Non-pigmented ciliary epithelial cell (primary cell): ENCODE results near the gene PIK3R1.

Source experiments
- DNase-seq: peaks from one replicate; pipeline ENCODE4 v3.0.0-alpha.2; 2010; ENCODE audit warnings: low read depth

PIK3R1 gene

GRCh38 chr5:68215208-68215897 lies at the start of gene PIK3R1:
Gene PIK3R1, plus strand, starts transcription at chr5:68215756. Its CDS starts 10,920 bp downstream, at chr5:68226676.
- peak; percentile 54 for DNase-seq

- DNase-seq = no peak
These were observed 48.3 kb upstream of the PIK3R1 start for GRCh38 chr5:68167195-68167651.

- no peak for DNase-seq
These were observed 45.7 kb upstream of the PIK3R1 start for GRCh38 chr5:68169903-68170302.

- DNase-seq = no peak
These were observed 44.6 kb upstream of the PIK3R1 start for GRCh38 chr5:68170826-68171558.

GRCh38 chr5:68172314-68172713 lies 43.2 kb upstream of the PIK3R1 start:
- no peak for DNase-seq

GRCh38 chr5:68173007-68173406 lies 42.5 kb upstream of the PIK3R1 start:
- no peak for DNase-seq

GRCh38 chr5:68176253-68176652 lies 39.3 kb upstream of the PIK3R1 start:
- DNase-seq = no peak

- no peak for DNase-seq
These were observed 38.6 kb upstream of the PIK3R1 start for GRCh38 chr5:68176802-68177479.

- no peak for DNase-seq
These were observed 37.9 kb upstream of the PIK3R1 start for GRCh38 chr5:68177676-68178075.

- no peak for DNase-seq
These were observed 37.0 kb upstream of the PIK3R1 start for GRCh38 chr5:68178579-68178978.

GRCh38 chr5:68180121-68181038 lies 35.2 kb upstream of the PIK3R1 start:
- no peak for DNase-seq

- DNase-seq = no peak
These were observed 34.4 kb upstream of the PIK3R1 start for GRCh38 chr5:68181039-68181599.

- no peak for DNase-seq
These were observed 33.5 kb upstream of the PIK3R1 start for GRCh38 chr5:68182094-68182493.

GRCh38 chr5:68182534-68182933 lies 33.0 kb upstream of the PIK3R1 start:
- DNase-seq = no peak

- no peak for DNase-seq
These were observed 28.1 kb upstream of the PIK3R1 start for GRCh38 chr5:68187268-68188055.

GRCh38 chr5:68189171-68189570 lies 26.4 kb upstream of the PIK3R1 start:
- no peak for DNase-seq

- DNase-seq = no peak
These were observed 25.9 kb upstream of the PIK3R1 start for GRCh38 chr5:68189613-68190012.

- DNase-seq = no peak
These were observed 24.9 kb upstream of the PIK3R1 start for GRCh38 chr5:68190619-68191018.

GRCh38 chr5:68191083-68191791 lies 24.3 kb upstream of the PIK3R1 start:
- no peak for DNase-seq

- no peak for DNase-seq
These were observed 22.9 kb upstream of the PIK3R1 start for GRCh38 chr5:68192679-68193060.
